Mucosa of rectum (tissue), 2 donors: ENCODE measurements around the gene SRGAP1.
"Not testable (repeated sequence)": the region's sequence is repeated elsewhere in the genome, so short reads cannot be mapped to it uniquely, and the experiment has no call there.

Experiments used
- H3K27ac ChIP-seq, 2 donors: one replicate each; pipeline ENCODE4 v1.7.0; 2013; ENCODE audit warnings: inconsistent platforms in 2 of 2, low read depth in 2 of 2, low read length in 2 of 2
- H3K27me3 ChIP-seq, 2 donors: one replicate each; pipeline ENCODE4 v1.7.0; 2013; ENCODE audit warnings: low read length in 2 of 2; ENCODE audit not compliant: control insufficient read depth in 2 of 2, insufficient read depth in 2 of 2
- H3K36me3 ChIP-seq, 2 donors: one replicate each; pipeline ENCODE4 v1.7.0; 2013; ENCODE audit warnings: low read length in 2 of 2; ENCODE audit not compliant: control insufficient read depth in 2 of 2, insufficient read depth in 2 of 2
- H3K4me1 ChIP-seq, 2 donors: one replicate each; pipeline ENCODE4 v1.7.0; 2013; ENCODE audit warnings: low read length in 2 of 2, mild to moderate bottlenecking in 1 of 2; ENCODE audit not compliant: control insufficient read depth in 2 of 2, insufficient read depth in 2 of 2
- H3K4me3 ChIP-seq, 2 donors: one replicate each; pipeline ENCODE4 v1.7.0; 2013; ENCODE audit warnings: low read length in 2 of 2
- H3K9ac ChIP-seq, 2 donors: one replicate each; pipeline ENCODE4 v1.7.0; 2013; ENCODE audit warnings: low read length in 2 of 2, low read depth in 1 of 2, mild to moderate bottlenecking in 1 of 2
- H3K9me3 ChIP-seq, 2 donors: one replicate each; pipeline ENCODE4 v1.7.0; 2013; ENCODE audit warnings: low read length in 2 of 2; ENCODE audit not compliant: control insufficient read depth in 2 of 2
- donor health status: healthy.
- donor health status: Normal muscosa, but diverticular disease.

SRGAP1 gene

DNA sequence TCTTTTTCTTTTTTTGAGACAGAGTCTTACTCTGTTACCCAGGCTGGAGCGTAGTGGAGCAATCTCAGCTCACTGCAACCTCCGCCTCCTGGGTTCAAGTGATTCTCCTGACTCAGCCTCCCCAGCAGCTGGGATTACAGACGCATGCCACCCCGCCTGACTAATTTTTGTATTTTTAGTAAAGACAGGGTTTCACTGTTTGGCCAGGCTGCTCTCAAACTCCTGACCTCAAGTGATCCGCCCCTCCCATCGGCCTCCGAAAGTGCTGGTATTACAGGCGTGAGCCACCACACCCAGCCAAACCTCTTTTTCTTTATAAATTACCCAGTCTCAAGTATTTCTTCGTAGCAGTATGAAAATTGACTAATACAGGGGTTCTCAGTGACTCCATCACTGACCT, 35.7 kb downstream of the SRGAP1 start:
- H3K4me1 ChIP-seq, H3K9me3 ChIP-seq, H3K27ac ChIP-seq, H3K9ac ChIP-seq, H3K4me3 ChIP-seq, H3K36me3 ChIP-seq, H3K27me3 ChIP-seq: not testable (repeated sequence)

DNA sequence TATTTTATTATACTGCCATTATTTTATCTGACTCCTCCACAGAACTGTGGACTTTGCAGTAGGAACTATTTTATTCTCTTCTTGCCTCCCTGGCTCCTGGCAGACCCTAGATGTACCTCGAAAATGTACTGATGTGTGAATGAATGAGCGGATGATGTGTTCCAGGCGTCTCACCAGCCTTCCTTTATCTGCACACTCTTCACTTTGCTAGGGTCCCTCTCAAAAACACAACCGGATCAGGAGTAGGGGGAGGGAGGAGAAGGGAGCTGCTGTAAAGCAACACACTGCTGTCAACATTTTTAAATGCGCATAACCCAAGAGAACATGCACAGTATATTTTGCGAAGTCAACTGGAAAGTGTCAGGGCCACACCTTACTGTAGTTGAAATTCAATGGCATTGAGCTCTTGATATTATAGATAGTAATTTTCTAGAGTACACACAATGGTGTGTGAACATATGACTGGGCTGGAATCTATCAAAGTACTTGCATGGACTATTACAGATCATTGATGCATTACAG, 36.3 kb downstream of the SRGAP1 start:
- Histone ChIP-seq H3K9ac (no peak overlapping the region), H3K9me3 (no peaks in the 10 kb centered on the region), H3K36me3 (no peaks in the 10 kb centered on the region), H3K27me3 (no peaks in the 10 kb centered on the region), H3K4me1 (no peaks in the 10 kb centered on the region), H3K4me3 (no peak overlapping the region), H3K27ac (no peak overlapping the region)

DNA sequence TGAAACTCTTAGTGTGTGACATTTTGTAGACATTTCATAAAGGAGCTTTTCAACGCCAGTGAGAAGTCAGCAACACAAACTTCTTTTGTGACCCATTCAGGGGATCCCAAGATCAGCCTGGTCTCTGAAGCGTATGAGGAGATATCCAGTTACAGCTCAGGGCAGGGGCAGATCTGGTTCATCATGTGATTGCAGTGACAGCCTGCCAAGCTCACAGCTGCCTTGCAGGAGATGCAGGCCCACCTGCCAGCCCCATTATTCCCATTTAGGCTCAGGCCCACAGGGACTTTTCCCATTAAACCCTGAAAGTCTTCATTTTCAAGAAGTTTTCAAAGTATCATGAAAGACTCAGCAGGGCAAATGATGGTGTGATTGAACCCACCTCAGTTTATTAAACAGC, 38.3 kb downstream of the SRGAP1 start:
- Histone ChIP-seq H3K4me1 (no peaks in the 10 kb centered on the region), H3K9ac (no peak overlapping the region), H3K36me3 (no peaks in the 10 kb centered on the region), H3K9me3 (no peaks in the 10 kb centered on the region), H3K4me3 (no peak overlapping the region), H3K27ac (no peak overlapping the region), H3K27me3 (no peaks in the 10 kb centered on the region)

GRCh38 chr12:63885401-63885800, 40.9 kb downstream of the SRGAP1 start:
- Histone ChIP-seq H3K4me3 (no peak overlapping the region), H3K36me3 (no peaks in the 10 kb centered on the region), H3K4me1 (no peaks in the 10 kb centered on the region), H3K9ac (no peak overlapping the region), H3K9me3 (no peaks in the 10 kb centered on the region), H3K27ac (no peak overlapping the region), H3K27me3 (no peaks in the 10 kb centered on the region)

DNA sequence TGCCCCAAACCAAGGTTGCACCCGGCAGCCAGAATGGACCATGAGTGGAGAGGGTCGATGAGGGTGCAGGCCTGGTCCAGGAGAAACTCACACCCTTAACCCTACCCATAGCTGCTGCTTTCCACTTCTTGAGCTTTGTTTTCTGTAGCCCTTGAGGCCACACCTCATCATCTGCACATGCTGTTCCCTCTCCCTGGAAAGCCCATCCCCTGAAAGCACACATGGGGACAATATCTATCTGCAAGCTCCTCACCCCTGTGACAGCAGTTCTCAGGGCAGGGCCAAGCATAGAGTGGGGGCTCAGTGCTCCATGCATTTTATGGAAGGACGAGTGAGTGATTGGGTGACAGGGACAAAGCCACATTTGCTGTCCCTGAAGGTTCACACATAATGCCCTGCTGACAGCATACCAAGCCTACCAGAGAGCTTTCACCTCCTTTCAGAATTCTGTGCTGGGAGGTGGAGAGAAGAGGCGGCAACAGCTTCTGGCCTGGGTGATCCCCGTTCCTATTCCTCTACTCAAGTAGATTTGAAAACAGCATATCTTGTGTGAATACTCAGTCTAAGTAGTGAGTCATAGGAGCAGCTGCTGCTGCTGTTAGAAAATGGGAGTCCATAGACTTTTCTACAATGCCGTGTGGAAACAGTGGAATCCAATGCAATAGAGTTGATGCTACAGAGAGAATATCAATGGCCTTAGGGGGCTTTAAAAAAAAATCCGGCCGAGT, 44.6 kb downstream of the SRGAP1 start:
- Histone ChIP-seq H3K27me3 (no peaks in the 10 kb centered on the region), H3K4me3 (no peak overlapping the region), H3K27ac (no peak overlapping the region), H3K9me3 (no peaks in the 10 kb centered on the region), H3K4me1 (no peaks in the 10 kb centered on the region), H3K9ac (no peak overlapping the region), H3K36me3 (no peaks in the 10 kb centered on the region)

DNA sequence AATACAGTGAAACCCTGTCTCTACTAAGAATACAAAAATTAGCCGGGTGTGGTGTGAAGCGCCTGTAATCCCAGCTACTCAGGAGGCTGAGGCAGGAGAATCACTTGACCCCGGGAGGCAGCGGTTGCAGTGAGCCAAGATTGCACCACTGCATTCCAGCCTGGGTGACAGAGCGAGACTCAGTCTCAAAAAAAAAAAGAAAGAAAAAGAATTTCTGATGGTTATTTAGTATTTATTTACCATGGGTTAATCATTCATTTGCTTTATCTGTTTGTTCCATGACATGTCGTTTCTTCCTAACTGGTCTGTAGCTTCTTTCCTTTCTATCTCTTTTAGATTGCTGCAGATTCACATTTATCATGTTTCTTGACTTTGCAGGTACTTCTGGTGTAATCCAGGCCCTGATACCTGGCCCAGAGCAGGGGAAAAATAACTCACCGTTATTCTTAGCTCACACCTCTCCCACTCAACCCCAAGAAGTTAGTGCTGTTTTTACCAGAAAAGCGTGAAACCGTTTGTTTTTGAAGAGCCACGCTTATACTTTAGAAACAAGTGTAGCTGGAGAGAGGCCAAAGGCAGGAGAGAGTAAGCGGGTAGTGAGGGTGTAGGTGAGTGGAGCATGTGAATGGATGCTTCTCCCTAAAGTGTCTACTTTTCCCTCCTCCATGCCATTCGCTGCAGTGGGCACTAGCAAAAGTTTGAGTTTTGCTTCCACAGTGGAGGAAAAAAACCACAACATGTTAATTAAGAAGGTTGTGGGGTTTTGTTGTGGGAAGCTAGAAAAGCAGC, 45.4 kb downstream of the SRGAP1 start:
- H3K9ac ChIP-seq, result no peak overlapping the region
- H3K36me3 ChIP-seq, result no peaks in the 10 kb centered on the region
- no peaks in the 10 kb centered on the region for H3K27me3 ChIP-seq
- no peak overlapping the region for H3K27ac ChIP-seq
- H3K4me3 ChIP-seq, result no peak overlapping the region
- H3K9me3 ChIP-seq, result no peaks in the 10 kb centered on the region
- no peaks in the 10 kb centered on the region for H3K4me1 ChIP-seq

DNA sequence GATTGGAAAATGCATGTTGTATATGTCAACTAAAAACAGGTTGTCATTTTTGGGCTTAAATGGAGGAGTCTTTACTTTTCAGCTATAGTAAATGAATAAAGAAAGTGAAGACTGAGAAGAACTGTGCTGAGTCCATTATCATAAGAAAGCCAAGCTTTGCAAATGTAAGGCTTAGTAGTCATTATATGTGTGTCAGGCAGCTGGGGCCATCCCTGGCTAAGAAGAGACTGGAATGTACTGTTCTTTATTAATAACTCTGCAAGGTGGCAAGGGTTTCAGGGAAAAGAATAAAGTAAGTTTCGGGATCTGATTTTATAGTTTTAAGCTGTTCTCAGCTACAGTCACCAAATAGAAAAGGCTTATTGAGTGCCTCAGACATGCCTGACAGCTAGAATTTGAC, 48.7 kb downstream of the SRGAP1 start:
- H3K9me3 ChIP-seq, result no peaks in the 10 kb centered on the region
- no peak overlapping the region for H3K9ac ChIP-seq
- H3K27ac ChIP-seq, result no peak overlapping the region
- H3K4me1 ChIP-seq, result no peaks in the 10 kb centered on the region
- no peaks in the 10 kb centered on the region for H3K36me3 ChIP-seq
- no peak overlapping the region for H3K4me3 ChIP-seq
- no peaks in the 10 kb centered on the region for H3K27me3 ChIP-seq

DNA sequence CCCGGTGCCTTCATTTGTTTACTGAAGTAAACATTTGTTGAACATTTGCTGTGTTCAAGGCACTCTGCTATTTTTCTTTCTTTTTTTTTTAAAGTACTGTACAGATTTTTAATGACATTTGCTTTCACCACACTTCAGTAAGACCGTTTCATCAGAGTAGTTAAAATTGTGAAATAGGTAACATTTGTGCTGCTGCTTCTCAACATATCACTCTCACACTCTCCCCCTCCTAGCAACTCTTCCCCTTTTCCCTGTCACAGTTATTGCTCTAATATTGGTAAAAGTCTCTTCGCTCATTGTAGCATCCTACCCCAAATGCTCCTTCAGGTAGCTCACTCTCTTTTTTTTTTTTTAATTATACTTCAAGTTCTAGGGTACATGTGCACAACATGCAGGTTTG, 49.6 kb downstream of the SRGAP1 start:
- Histone ChIP-seq H3K9me3 (no peaks in the 10 kb centered on the region), H3K27me3 (no peaks in the 10 kb centered on the region), H3K36me3 (no peaks in the 10 kb centered on the region), H3K9ac (no peak overlapping the region), H3K27ac (no peak overlapping the region), H3K4me1 (no peaks in the 10 kb centered on the region), H3K4me3 (no peak overlapping the region)

GRCh38 chr12:63895841-63896240, 51.3 kb downstream of the SRGAP1 start:
- H3K9me3 ChIP-seq, result no peaks in the 10 kb centered on the region
- H3K36me3 ChIP-seq, result no peaks in the 10 kb centered on the region
- no peak overlapping the region for H3K27ac ChIP-seq

GRCh38 chr12:63897931-63898330, 53.4 kb downstream of the SRGAP1 start:
- Histone ChIP-seq H3K9me3 (no peaks in the 10 kb centered on the region), H3K27me3 (no peaks in the 10 kb centered on the region), H3K36me3 (no peaks in the 10 kb centered on the region), H3K4me1 (peaks cover 0 to 10% of the 10 kb centered on the region in 2 donors), H3K4me3 (no peak overlapping the region), H3K9ac (no peak overlapping the region), H3K27ac (no peak overlapping the region)

More at GRCh38 chr12:63895841-63896240, 51.3 kb downstream of the SRGAP1 start:
- no peaks in the 10 kb centered on the region for H3K27me3 ChIP-seq
- no peak overlapping the region for H3K9ac ChIP-seq
- H3K4me1 ChIP-seq, result peaks cover 0 to 5% of the 10 kb centered on the region in 2 donors
- no peak overlapping the region for H3K4me3 ChIP-seq
